Activated gamma-delta T cell treated with anti-CD3 and anti-CD28 coated beads, Interleukin-2, amount 50 U/mL, for 16 hours (primary cell): Measurements from ENCODE around the gene MPP2.
"Not testable (repeated sequence)": the region's sequence is repeated elsewhere in the genome, so short reads cannot be mapped to it uniquely, and the experiment has no call there.

Experiments
- DNase-seq: peaks from one replicate; pipeline ENCODE4 v3.0.0-alpha.2; 2020; ENCODE audit warnings: low read depth

Gene MPP2, protein sequence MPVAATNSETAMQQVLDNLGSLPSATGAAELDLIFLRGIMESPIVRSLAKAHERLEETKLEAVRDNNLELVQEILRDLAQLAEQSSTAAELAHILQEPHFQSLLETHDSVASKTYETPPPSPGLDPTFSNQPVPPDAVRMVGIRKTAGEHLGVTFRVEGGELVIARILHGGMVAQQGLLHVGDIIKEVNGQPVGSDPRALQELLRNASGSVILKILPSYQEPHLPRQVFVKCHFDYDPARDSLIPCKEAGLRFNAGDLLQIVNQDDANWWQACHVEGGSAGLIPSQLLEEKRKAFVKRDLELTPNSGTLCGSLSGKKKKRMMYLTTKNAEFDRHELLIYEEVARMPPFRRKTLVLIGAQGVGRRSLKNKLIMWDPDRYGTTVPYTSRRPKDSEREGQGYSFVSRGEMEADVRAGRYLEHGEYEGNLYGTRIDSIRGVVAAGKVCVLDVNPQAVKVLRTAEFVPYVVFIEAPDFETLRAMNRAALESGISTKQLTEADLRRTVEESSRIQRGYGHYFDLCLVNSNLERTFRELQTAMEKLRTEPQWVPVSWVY

DNA sequence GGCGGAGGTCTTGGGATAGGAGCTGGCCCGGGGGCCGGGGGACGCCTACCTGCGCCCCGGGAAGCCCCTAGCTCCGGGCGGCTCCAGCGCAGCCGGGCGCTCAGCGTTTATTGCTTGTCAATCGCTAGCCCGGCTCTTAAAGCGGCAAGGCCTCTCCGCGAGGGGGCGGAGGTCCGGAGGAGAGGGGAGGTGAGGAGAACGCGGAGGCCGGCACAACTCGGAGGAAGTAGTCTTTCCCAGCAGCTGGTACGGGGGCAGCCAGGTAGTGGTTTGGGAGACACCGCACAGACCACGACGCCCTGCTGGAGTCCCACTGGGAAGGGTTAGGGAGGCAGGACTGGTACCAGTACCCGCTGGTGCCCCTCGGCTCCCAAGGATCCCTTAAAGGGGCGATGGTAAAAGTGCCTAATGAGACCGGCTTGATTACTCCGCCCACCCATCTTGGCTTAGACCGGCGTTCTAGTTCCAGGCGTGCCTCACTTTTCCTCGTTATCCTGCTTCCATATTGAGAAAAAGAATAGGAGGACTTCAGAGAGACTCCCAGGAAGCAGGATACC is at the start of gene MPP2:
Gene MPP2, minus strand, starts transcription at position 112 of the 557 bp plus-strand sequence. CDS start 3,076 bp downstream, outside the sequence.
- peak; percentile 31 for DNase-seq

- no peak for DNase-seq
Measured at GRCh38 chr17:43956222-43956621, 48.9 kb upstream of the MPP2 start.

DNA sequence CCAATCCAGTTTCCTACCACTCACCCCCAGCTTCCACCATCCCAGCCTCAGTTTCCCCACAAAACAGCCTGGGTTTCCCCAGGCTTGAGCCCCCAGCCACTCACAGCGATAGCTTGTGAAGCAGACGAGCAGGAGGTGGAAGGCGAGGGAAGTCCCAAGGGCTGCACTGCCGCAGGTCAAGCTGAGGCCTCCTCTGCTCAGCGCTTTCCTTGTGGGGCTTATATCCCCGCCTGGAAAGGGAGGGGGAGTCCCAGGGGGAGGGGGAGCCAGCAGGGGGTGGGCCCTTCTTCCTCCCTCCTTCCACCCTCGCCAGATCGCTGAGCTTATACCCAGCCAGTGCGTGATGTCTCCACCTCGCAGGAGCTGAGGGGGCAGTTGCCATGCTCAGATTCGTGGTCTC is 46.4 kb upstream of the MPP2 start, which contains the start of gene PYY:
Gene PYY, minus strand, starts transcription at position 195 of the 400 bp plus-strand sequence. CDS start 457 bp downstream, outside the sequence.
- DNase-seq, result no peak

DNA sequence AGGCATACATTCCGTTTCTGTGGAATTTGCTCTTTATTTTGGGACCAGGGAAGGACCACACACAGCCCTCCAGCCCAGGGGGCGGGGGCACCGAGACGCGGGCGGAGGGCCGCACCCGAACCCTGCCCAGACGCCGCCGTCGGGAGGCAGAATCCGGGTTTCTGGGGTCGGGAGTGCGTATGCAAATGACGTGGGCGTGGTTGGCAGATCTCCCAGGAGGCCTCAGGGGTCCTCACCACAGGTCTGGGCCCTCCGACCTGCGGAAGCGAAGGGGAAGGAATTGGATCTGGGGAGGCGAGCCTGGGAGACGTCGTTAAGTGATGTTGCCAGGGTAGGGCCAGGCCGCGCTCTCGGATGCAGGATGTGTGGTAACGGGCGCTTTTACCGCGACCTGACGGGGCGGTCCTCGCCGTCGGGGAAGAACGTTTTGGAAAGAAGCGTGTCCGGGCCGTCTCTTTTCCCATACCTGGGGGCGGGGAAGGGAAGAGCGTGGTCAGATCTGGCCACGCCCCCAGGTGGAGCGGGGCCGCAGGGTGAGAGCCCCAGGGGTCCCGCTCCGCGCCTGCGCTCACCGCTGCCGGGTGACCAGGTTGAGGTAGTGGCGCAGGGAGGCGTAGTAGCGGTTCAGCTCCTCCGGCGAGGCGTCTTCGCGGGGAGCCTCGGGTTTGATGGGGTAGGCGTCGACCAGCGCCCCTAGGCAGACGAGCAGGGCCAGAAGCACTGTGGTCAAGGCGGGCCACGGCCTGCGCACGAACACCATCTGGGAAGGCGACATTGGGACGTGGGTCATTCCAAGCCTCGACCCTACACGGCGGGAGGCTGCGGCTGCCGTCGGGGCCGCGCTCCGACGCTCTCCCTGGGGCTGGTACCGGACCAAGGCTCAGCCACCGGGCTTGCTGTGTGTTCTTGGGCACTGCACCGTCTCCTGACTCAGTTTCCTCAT is 45.7 kb upstream of the MPP2 start:
- DNase-seq, result no peak

GRCh38 chr17:43952351-43952723 is 45.0 kb upstream of the MPP2 start:
- no peak for DNase-seq

DNA sequence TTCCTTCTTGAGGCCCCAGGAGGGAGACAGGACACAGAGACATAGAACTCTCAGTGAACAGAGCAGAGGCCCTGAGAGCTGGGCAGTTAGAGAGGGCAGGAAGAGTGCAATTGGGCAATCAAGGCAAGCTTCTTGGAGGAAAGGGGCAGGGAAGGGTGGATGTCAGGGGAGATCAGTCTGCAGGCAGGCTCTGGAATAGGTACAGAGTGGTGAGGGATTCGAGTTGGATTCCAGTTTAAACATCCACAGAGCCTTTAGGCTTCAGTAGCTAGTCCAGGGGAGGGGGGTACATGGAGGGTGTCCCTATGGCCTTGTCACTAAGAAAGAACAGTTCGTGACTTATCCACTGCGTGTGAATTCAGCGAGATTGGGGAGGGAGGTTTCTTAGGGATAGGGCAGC is 44.4 kb upstream of the MPP2 start:
- DNase-seq, result no peak

GRCh38 chr17:43950554-43950953 is 43.2 kb upstream of the MPP2 start:
- no peak for DNase-seq

GRCh38 chr17:43949781-43950180 is 42.4 kb upstream of the MPP2 start:
- DNase-seq, result no peak

- no peak for DNase-seq
Measured at GRCh38 chr17:43946781-43947180, 39.4 kb upstream of the MPP2 start.

DNA sequence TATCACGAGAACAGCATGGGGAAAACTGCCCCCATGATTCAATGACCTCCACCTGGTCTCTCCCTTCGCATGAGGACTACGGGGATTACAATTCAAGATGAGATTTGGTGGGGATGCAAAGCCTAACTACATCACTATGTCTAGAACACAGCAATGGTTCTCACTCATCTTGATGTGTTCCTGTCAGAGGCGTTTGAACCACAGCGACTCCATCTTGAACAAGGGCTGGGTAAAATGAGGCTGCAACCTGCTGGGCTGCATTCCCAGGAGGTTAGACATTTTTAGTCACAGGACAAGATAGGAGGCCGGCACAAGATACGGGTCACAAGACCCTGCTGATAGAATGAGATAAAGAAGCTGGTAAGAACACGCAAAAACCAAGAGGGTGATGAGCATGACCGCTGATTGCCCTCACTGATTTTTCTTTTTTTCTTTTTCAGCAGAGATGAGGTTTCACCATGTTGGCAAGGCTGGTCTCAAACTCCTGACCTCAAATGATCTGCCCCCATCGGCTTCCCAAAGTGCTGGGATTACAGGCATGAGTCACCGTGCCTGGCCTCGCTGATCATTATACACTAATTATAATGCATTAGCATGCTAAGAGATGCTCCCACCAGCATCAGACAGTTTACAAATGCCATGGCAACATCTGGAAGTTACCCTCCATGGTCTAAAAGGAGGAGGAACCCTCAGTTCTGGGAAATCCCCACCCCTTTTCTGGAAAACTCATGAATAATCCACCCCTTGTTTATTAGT is 37.9 kb upstream of the MPP2 start:
- no peak for DNase-seq

DNA sequence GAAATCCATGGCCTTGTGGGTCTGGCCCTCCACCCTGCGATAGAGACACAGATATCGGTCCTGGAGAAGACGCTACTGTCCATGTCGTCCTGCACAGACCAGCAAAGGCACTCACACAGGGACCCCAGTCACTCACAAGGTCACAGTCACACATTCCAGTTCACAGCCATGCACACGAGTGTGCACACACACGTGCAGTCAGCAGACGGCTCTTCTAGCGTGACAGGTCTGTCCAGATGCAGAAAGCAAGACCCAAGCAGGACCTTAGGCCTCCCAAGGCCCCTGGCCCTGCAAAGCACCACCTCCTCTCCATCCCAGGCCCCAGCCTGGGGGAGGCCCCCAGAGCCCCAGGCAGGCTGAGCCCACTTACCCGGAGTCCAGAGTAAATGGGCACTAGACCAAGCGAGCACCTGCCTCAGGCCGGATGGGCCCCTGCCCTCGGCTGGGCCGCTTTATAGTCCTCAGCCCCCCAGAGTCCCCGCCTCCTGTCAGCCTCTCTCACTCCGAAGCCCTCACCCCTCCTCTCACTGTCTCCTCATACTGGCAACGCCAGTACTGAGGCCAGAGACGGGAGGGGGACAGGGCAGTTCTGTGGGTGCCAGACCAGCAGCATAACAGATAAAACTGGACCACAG is 34.8 kb upstream of the MPP2 start, which contains the start of gene PPY:
Gene PPY, minus strand, starts transcription at position 426 of the 635 bp plus-strand sequence. CDS start 822 bp downstream, outside the sequence.
- no peak for DNase-seq

DNA sequence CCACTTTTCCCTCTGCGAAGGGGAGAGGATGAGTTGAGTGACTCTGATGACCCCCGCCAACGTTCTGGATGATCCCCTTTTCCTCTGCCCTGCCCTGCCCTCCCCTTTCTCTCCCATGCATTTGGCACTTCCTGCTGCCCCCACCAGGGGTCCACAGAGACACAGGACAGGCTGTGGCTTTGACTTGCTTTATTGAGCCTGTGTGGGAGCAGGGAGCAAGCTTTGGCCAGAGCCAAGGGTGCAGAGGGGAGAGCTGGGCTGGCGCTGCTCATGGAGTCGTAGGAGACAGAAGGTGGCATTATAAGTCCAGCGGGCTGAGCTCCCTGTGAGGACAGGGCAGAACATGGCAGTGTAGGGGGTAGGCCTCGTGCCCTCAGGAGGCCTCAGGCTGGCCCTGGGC is 33.3 kb upstream of the MPP2 start:
- DNase-seq, result no peak

DNA sequence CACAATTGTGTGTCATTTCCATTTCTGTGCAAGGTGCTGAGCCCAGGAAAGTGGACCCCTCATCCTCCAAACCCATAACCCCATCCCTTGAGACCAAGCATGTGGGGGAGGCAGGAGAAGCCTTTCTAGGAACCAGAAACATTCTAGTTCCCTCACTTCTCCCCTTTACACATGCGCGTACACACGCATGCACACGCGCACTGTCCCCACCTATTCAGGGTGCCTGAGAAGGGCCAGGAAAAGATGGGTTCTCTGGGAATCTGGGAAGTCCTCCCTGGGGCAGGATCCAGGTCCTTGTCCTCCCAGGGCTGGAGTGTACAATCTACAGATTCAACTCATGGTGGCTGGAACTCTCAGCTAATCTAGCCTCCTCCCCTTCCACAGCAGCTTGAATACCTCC is 32.5 kb upstream of the MPP2 start:
- DNase-seq, result no peak

GRCh38 chr17:43939452-43939851 is 32.1 kb upstream of the MPP2 start:
- not testable (repeated sequence) for DNase-seq

GRCh38 chr17:43938838-43939182 is 31.5 kb upstream of the MPP2 start:
- DNase-seq, result no peak

DNA sequence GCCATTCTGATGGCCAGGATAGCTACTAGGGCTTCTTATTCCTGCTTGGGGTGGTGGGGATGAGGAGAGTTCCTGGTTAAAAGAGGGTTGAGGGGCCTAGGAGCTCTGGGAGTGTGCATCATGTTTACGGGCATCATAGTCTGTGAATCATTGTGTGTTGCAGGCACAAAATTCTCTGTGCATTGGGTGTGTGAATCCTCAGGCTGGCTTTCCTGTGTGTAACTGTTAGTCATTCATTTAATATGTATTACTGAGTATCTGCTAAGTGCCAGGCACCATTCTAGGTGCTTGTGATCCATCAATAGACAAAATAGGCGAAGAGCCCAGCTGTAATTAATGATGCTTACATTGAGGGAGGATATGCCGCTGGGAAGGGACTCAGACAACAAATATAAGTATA is 29.1 kb upstream of the MPP2 start:
- DNase-seq, result no peak

DNA sequence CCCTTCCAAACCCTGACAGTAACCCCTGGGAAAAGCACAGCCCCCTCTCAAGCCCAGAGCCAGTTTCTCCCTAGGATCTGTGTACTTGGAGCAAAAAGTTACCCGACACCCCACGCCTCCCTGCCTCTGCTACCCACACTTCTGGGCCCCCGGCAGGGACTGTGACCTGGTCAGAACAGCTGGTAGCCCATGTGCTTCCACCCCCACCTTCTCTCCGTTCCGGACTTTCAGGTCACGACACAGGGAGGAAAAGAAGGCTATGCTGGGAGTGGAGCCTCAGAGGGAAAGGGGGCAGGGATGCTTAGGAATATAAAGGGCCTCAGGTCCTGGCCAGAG is 28.6 kb upstream of the MPP2 start:
- no peak for DNase-seq

DNA sequence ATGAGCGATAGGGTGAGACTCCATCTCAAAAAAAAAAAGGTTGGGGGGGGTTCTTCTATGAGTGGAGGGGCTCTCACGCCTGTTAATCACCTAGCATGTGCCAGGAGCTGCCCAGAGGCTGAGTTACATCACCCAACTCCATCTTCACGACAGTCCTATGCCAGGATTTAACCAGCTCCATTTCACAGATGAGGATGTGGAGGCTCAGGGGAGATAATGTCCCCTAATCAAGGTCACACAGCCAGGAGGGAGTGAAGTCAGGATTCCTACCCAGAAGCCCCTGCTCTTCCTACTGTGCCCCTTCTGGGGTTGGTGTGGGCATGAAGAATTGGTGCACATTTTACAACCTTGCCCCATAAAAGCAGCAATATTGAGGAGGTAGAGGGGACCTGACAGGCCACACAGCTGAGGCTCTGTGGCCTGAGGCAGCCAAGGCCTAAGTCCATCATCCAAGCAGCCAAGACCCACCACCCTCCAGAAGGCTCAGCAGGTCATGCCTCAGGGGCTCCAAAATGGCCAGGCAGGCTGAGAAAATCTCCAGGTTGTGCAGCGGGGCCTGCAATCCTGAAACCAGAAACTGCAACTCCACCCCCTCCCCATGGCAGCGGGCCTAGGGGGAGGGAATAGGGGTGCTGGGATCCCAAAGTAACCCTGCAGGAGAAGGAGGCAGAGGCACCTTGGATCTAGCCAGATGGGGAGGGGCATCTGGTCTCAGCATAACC is 28.0 kb upstream of the MPP2 start:
- no peak for DNase-seq

- DNase-seq, result no peak
Measured at GRCh38 chr17:43932923-43933322, 25.6 kb upstream of the MPP2 start.

GRCh38 chr17:43932357-43932756 is 25.0 kb upstream of the MPP2 start:
- no peak for DNase-seq
